NCI-H69 (cell line): Measurements from ENCODE around the gene CYP2D6.
A peak's percentile ranks its signal among the peaks of the same experiment; 100 is the strongest.
"Not testable (repeated sequence)": the region's sequence is repeated elsewhere in the genome, so short reads cannot be mapped to it uniquely, and the experiment has no call there.

Experiments
- DNase-seq: peaks from one replicate; lab custom pipeline; 2025; lab: John Stamatoyannopoulos, UW

The CYP2D6 gene

GRCh38 chr22:42130639-42131431, at the start of gene CYP2D6:
TSS of gene CYP2D6 (minus strand) at chr22:42130810. CDS start at chr22:42130791, 19 bp downstream.
- DNase-seq = not testable (repeated sequence)

DNA sequence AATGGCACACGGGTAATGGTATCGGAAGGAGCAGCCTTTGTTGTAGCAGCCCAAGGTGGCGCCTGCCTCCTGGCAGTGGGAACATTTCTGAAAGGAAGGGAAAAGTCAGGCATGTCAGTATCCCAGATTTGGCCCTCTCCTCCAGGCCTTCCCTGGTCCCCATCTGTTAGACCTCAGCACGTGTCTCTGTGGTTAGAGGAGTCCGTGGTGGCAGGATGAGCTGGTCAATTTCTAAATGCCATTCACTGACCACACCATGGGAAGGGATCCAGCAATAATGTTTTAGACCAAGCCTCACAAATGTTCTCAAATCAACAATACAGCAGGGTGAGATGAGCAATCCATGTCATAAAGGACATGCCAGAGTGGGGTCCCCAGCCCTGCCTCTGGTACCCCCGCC, 49.0 kb upstream of the CYP2D6 start:
- DNase-seq = no peak

DNA sequence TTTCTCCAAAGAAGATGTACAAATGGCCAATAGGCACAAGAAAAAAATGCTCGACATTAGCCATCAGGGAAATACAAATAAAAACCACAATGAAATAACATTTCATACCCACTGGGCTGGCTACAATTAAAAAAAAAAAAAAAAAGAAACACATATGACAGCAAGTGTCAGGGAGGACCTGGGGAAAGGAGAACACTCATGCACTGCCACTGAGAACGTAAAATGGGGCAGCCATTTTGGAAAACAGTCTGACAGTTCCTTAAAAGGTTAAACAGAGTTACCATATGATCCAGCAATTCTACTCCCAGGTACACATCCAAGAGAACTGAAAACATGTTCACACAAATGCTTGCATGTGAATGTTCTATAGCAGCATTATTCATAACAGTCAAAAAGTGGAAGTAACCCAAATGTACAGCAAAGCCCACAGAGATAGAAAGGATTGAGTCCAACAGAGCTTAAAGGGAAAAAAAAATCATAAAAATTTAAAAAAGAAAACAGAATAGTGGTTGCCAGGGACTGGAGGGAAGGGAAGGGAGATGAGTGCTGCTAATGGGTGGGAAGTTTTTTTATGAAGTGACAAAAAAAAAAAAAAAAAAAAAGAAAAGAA, 48.4 kb upstream of the CYP2D6 start:
- DNase-seq = no peak

DNA sequence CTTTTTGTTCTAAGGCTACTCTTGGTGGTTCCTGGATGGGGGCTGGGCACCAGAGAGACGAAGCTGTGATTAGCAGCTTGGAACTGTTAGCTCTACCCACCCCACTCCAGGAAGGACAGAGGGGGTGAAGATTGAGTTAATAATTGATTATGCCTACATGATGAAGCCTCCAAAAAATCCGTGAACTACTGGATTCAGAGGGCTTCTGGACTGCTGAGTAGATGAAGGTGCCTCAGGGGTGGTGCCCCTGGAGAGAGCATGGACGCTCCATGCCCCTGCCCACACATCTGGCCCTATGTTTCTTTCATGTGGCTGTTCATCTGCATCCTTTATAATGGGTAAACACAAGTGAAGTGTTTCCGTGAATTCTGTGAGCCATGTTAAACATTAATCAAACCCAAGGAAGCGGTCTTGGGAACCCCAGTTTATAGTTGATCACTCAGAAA, 47.3 kb upstream of the CYP2D6 start:
- no peak for DNase-seq

DNA sequence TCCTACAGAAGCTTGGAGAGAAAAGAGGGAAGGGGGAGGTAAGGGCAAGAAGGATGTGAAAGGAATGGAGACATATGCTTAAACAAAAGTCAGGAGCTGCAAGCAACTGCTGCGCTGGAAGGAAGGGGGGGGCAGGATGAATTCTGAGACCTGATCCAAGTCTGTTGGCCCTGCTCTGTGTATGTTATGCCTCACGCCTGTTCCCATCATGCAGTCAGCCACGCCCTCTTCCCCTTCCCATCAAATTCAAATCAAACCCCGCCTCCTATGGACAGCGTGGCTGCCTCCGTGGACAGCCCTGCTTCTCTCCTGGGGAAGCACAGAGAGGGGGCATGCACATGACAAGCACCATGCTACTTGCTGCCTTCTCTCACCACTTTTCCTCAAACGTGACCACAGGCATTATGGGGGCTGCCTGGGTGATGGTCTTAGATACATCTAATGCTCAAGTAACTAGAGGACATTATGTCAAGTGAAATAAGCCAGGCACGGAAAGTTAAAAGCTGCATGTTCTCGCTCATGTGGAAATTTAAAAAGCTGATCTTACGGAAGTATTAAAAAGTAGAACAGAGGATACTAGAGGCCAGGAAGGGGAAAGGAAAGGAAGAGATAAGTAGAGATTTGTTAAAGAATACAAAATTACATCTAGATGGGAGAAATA, 45.8 kb upstream of the CYP2D6 start:
- no peak for DNase-seq

DNA sequence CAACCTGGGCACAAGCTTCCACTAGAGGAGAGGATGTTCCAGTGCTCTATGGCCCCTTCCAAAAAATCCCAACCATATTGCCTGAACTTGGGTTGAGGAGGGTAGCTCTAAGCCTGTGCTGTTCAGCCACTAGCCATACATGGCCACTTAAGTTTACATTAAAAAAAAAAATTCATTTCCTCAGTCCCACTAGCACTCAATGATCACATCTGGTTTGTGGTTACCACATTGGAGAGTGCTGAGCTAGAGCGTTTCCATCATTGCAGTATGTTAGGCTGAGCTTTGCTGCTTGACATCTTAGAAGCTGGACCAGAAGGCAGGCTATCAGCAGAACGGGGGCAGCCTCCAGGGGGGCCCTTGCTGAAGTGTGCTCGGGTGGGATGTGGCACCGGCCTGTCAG, 43.5 kb upstream of the CYP2D6 start:
- DNase-seq = no peak

DNA sequence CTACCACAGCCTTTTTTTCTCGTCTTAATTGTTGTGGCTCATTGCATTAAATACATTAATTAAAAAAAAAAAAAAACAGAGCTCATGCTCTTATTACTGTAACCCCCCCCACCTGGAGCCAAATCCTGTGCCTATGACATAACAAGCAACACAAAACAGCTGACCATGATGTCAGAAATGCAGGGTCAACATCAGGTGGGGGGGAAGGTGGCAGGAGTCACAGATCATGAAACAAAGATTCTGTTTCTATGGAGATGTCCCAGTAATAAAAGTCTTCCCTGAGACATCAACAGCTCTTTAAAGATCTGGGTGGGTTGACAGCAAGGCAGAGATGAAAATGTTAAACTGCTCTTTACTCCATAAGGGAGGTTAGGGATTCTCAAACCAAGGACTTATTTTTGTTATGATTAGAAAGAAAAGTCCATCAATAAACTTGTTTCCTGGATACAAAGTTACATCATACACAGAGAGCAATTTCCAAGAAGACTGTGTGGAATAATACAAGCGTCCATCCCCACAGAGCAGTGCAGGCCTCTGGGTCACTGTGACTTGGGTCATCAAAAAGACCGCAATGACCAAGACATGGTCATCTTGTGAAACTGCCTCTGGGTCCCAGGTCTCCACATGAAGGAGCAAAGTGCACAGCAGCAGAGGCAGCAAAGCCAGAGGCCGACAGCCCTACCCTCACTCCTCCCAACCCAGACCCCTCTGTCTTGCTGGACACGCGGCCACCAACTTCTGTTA, 42.7 kb upstream of the CYP2D6 start:
- no peak for DNase-seq

GRCh38 chr22:42172773-42173172, 42.2 kb upstream of the CYP2D6 start:
- peak; percentile 68 for DNase-seq

GRCh38 chr22:42171946-42172719, 41.5 kb upstream of the CYP2D6 start:
- peak; percentile 76 for DNase-seq

DNA sequence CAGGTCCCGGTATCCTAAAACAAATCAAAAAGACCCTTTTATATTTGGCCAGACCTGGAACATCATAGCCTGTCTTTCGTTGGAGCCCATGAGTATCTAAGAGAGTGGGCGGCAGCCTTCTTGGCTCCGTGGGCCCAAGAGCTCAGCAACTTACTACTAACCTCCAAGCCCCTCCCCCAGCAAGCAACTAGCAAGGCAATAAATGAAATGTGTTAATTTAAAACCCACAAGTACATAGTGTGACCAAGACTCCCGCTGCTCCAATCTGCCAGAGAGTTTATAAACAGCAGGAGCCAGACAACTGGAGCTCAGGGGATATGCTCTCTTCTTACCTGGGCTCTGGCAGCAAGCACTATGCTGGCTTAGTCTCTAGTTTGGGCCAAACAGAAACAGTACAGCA, 40.8 kb upstream of the CYP2D6 start:
- peak; percentile 93 for DNase-seq

DNA sequence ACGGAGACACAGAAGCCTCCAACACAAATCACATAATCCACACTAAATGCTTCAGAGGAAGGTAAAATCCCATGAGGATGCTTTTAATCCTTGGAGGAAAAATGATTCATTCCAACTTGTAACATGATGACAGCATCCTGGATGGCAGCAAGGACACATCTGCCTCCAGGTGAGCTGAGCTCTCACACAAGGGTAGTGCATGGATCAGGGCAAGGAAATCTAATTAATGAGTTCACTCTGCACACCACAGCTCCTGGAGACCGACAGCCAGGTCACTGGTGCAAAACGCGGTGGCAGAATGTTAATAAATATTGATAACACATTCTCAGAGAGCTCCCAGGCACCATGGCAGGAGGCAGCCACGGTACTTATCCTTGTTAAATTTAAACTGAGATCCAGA, 40.3 kb upstream of the CYP2D6 start:
- DNase-seq = peak; percentile 86

- peak; percentile 80 for DNase-seq
Observed at GRCh38 chr22:42169055-42169469, 38.5 kb upstream of the CYP2D6 start.

GRCh38 chr22:42168476-42168875, 37.9 kb upstream of the CYP2D6 start:
- DNase-seq = no peak

GRCh38 chr22:42167066-42167465, 36.5 kb upstream of the CYP2D6 start:
- no peak for DNase-seq

- DNase-seq = no peak
Observed at GRCh38 chr22:42164901-42165300, 34.3 kb upstream of the CYP2D6 start.

DNA sequence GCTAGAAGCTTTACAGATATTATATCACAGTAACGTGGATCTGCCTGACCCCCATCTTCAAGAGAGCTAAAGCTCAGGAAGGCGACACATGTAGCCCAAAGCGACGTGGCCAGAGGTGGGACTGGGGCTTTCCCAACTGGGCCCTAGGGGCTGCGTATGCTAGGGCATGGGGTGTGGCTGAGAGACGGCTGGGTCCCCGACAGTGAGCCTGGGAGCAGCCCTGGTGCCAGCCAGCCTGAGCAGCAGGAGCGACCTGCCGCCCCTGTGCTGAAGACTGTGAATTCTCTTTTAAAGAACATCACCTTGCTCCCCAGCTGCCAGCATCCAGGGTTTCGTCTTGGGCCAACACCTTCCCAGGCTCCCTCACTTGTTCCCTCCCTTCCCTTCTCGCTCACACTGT, 32.9 kb upstream of the CYP2D6 start:
- DNase-seq = no peak

- DNase-seq = no peak
Observed at GRCh38 chr22:42162728-42163489, 32.3 kb upstream of the CYP2D6 start.

- DNase-seq = peak; percentile 12
Observed at GRCh38 chr22:42160830-42161696, 30.5 kb upstream of the CYP2D6 start.

DNA sequence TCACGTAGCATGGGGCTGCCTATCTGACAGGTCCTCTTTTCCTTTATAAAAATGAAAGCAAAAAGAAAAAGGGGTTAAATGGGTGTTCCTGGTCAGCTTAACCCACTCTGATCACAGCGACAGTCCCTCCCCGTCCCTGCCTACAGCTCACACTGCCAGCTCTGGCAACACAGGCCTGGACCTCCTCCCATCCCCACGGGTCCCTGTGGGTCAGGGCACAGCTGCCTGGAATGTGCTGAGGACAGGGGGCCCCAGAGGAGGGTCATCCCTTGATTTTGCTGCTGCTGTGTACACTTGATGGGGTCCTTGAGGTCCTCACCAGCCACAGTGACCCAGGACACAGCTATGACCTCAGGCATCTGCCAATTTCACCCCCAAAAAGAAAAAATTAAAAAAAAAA, 29.6 kb upstream of the CYP2D6 start:
- no peak for DNase-seq
